T-helper 9 cell (primary cell): ENCODE results near the gene DBH.

Source experiments
- DNase-seq: peaks from one replicate; pipeline ENCODE4 v3.0.0-alpha.2; 2020

DBH gene

GRCh38 chr9:133703591-133704399 is 67.6 kb downstream of the DBH start:
- no peak for DNase-seq

- DNase-seq, result no peak
These were observed 68.6 kb downstream of the DBH start for GRCh38 chr9:133704711-133705181.

GRCh38 chr9:133705576-133705975 is 69.4 kb downstream of the DBH start:
- DNase-seq, result no peak

- no peak for DNase-seq
These were observed 70.3 kb downstream of the DBH start for GRCh38 chr9:133706307-133707050.

- no peak for DNase-seq
These were observed 71.1 kb downstream of the DBH start for GRCh38 chr9:133707065-133707762.

GRCh38 chr9:133707763-133708245 is 71.6 kb downstream of the DBH start:
- no peak for DNase-seq

- no peak for DNase-seq
These were observed 72.3 kb downstream of the DBH start for GRCh38 chr9:133708246-133709014.
